Kidney (tissue), 14 donors: ENCODE results near the gene NCOR1. TPM values are rescaled to one million over a fixed set of nuclear protein-coding genes. Genes with fewer than 3 reads are reported as not detected.
A peak's percentile ranks its signal among the peaks of the same experiment; 100 is the strongest.

Experiments
- DNase-seq, 5 donors: peaks; one replicate each; pipeline ENCODE4 v3.0.0-alpha.2; 2013 to 2020
- FAIRE-seq: peaks from 2 replicates; lab custom pipeline; 2012; peaks lifted over from hg19 to GRCh38; lab: Jason Lieb, UNC
- H3K27ac ChIP-seq, 2 donors: one replicate each; pipeline ENCODE4 v1.7.0; 2013; ENCODE audit warnings: low read depth in 2 of 2, low read length in 2 of 2, inconsistent platforms in 1 of 2
- H3K27me3 ChIP-seq: one replicate; pipeline ENCODE4 v1.7.1; 2013; ENCODE audit warnings: low read length, inconsistent platforms; ENCODE audit not compliant: control insufficient read depth, insufficient read depth
- H3K36me3 ChIP-seq, 3 donors: one replicate each; pipeline versions ENCODE4 v1.7.0 to v1.7.1; 2013; ENCODE audit warnings: low read length in 3 of 3, control low read depth in 1 of 3, inconsistent platforms in 1 of 3; ENCODE audit not compliant: insufficient read depth in 3 of 3, control insufficient read depth in 2 of 3
- H3K4me1 ChIP-seq, 3 donors: one replicate each; pipeline versions ENCODE4 v1.7.0 to v1.7.1; 2013; ENCODE audit warnings: low read length in 3 of 3, inconsistent platforms in 1 of 3, low read depth in 1 of 3; ENCODE audit not compliant: control insufficient read depth in 2 of 3, insufficient read depth in 2 of 3
- H3K4me3 ChIP-seq, 3 donors: one replicate each; pipeline versions ENCODE4 v1.7.0 to v1.8.1; 2013; ENCODE audit warnings: low read length in 3 of 3, control low read depth in 1 of 3, inconsistent platforms in 1 of 3
- H3K9ac ChIP-seq, 3 donors: one replicate each; pipeline versions ENCODE4 v1.7.0 to v1.7.1; 2013; ENCODE audit warnings: low read length in 3 of 3, control low read depth in 1 of 3, inconsistent platforms in 1 of 3
- H3K9me3 ChIP-seq, 3 donors: one replicate each; pipeline versions ENCODE4 v1.7.0 to v1.7.1; 2013; ENCODE audit warnings: low read length in 3 of 3, control low read depth in 1 of 3, inconsistent platforms in 1 of 3; ENCODE audit not compliant: control insufficient read depth in 2 of 3, insufficient read depth in 1 of 3
- intact Hi-C: fragments of 100-400 bp; cut with DNase I; formaldehyde crosslinking; loops from one replicate; pipeline ENCODE4 v1.11.1; 2022
- polyA plus RNA-seq: library from polyadenylated mRNA; stranded (reverse); fragments of 350-450 nt; fragmentation: Illumina TruSeq; extraction: RNeasy Lipid Tissue Mini Kit (QIAGEN cat#74804); gene quantifications from one replicate; pipeline ENCODE4 v1.2.3, GENCODE V29; 2014; ENCODE audit warnings: low read depth, low replicate concordance; ENCODE audit not compliant: insufficient read depth
- total RNA-seq: library from RNA; stranded (reverse); fragmentation: NEBNext Ultra II Directional; extraction: Animal tissue kit (Norgen Biotek cat#: 25700); gene quantifications from one replicate; pipeline ENCODE4 v1.2.1, GENCODE V29; 2021
- TF ChIP-seq, protein P1 (sequence below): IDR thresholded peaks from 3 replicates; pipeline ENCODE4 v1.5.1; 2012; ENCODE audit warnings: mild to moderate bottlenecking, moderate library complexity, borderline replicate concordance; ENCODE audit not compliant: insufficient read depth; ENCODE audit errors: extremely low read depth
- donor health status: control.
- donor health status: control.
- donor health status: control.
- donor health status: control.
- donor health status: control.
- donor health status: DM: yes; HTN: yes; CAD: no.
- donor health status: Normal renal cell carcinoma (clear cell type).

Gene NCOR1
- total and polyA plus RNA-seq, 2 donors from 2014 or later = 44.9 to 136 TPM

DNA sequence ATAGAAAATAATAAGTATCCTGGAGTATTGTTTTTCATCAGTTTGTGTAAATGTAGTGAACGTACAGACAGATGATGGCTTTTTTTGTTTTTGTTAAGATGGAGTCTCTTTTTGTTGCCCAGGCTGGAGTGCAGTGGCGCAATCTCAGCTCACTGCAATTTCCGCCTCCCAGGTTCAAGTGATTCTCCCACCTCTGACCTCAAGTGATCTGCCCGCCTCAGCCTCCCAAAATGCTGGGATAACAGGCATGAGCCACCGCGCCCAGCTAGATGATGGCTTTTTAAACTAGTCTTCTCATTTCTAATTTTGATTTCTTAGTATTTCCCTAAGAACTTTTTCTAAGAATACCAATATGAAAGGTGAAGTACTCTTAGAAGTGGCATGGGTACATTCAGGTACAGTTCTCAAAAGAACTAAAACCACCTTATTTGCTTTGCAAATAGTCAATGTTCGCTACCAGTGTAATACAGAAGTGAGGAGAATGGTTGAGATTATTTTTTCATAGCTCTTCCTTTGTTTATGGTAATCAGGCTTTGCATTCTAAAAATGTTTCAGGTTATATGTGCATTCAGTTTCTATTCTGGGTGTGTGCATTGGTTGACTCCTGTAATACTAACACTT, 181.5 kb downstream of the NCOR1 start:
- DNase-seq (no peak), FAIRE-seq (no peak)
- H3K9me3 ChIP-seq = no peaks in the 10 kb centered on the region
- H3K36me3 ChIP-seq = peaks cover 13 to 55% (median 30%) of the 10 kb centered on the region in 3 donors
- intact Hi-C loops = no loop called here
- H3K9ac ChIP-seq = no peak overlapping the region
- no peak overlapping the region for H3K4me3 ChIP-seq
- no peak overlapping the region for H3K27ac ChIP-seq
- no peaks in the 10 kb centered on the region for H3K27me3 ChIP-seq
- no peaks in the 10 kb centered on the region for H3K4me1 ChIP-seq
- TF ChIP-seq, protein P1, sequence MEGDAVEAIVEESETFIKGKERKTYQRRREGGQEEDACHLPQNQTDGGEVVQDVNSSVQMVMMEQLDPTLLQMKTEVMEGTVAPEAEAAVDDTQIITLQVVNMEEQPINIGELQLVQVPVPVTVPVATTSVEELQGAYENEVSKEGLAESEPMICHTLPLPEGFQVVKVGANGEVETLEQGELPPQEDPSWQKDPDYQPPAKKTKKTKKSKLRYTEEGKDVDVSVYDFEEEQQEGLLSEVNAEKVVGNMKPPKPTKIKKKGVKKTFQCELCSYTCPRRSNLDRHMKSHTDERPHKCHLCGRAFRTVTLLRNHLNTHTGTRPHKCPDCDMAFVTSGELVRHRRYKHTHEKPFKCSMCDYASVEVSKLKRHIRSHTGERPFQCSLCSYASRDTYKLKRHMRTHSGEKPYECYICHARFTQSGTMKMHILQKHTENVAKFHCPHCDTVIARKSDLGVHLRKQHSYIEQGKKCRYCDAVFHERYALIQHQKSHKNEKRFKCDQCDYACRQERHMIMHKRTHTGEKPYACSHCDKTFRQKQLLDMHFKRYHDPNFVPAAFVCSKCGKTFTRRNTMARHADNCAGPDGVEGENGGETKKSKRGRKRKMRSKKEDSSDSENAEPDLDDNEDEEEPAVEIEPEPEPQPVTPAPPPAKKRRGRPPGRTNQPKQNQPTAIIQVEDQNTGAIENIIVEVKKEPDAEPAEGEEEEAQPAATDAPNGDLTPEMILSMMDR = no peak

DNA sequence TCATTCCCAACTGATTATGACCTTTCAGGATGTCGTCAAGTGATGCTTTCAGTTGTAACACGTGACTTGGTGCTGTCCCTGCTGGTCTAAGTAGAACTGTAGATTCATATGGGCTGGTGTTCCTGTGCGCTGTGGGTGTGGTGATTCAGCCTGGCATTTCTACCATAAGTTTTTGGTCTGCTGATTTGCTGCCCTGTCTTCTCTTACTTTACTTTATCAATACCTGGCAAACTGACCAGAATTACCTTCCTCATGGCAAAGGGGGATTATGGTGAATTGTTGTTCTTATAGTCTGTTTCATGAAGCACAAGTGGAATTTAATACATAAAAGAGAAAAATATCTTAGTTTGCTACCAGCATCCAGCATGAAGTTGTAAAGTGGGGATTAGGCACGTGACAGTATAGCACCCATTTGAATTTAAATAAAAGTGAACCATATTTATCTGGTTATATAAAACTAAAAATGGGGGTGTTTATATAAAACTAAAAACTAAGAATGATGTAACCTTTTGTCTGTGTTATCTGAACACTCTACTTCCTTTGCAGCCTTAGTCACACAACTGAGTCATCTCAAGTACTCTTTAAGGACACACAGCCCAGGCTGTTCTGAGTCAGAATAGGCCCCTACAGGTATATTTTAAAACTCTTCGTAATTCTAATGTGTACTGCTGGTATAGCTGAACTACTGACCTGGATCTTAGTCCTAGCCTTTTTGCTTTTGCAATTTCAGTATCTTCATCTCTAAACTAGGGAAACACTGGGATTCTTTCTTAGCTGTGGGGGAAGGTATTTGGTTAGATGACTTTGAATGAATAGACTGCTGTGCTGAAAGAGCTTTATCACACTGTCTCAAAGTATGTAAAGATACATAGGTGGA, 187.4 kb downstream of the NCOR1 start:
- Histone ChIP-seq H3K4me3 (no peak overlapping the region), H3K36me3 (peaks cover 15 to 68% (median 44%) of the 10 kb centered on the region in 3 donors), H3K9ac (no peak overlapping the region), H3K27me3 (no peaks in the 10 kb centered on the region), H3K27ac (no peak overlapping the region), H3K9me3 (no peaks in the 10 kb centered on the region), H3K4me1 (no peaks in the 10 kb centered on the region)
- DNase-seq (no peak), FAIRE-seq (peak; percentile 32)
- TF ChIP-seq, protein P1 = no peak
- intact Hi-C loops = no loop called here

DNA sequence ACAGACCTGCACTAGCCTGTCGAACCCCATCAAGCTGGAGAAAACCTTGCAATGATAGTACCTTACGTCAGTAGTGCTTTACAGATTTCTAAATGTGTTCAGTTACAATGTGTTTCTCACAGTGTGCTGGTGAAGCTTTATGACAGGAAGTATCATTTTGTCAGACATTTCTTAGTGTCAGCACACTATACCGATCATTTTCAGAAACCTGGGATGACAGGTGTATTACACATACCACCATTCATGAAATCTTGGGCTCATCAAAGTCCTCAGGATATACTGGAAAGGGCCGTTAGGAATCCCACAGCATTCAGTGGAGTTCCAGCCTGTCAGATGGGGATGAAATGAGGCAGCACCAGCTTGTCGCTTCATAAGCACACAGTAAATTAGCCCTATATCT, 188.4 kb downstream of the NCOR1 start:
- Histone ChIP-seq H3K27me3 (no peaks in the 10 kb centered on the region), H3K4me1 (no peaks in the 10 kb centered on the region), H3K36me3 (peaks cover 15 to 66% (median 37%) of the 10 kb centered on the region in 3 donors), H3K9me3 (no peaks in the 10 kb centered on the region), H3K9ac (no peak overlapping the region), H3K27ac (no peak overlapping the region), H3K4me3 (no peak overlapping the region)
- FAIRE-seq = no peak
- intact Hi-C loops = no loop called here
- no peak for DNase-seq
- TF ChIP-seq, protein P1 = no peak
